GM12878 (cell line): ENCODE results near the gene DHX16. TPM values are rescaled to one million over a fixed set of nuclear protein-coding genes. Genes with fewer than 3 reads are reported as not detected.

ENCODE experiments used
- BCL11A ChIP-seq: IDR thresholded peaks from 2 replicates; pipeline ENCODE4 v1.6.1; 2011; ENCODE audit warnings: low read depth, low read length
- CHD1 ChIP-seq: IDR thresholded peaks from 2 replicates; pipeline ENCODE4 v1.6.1; 2012; ENCODE audit warnings: low read depth, low read length, improper control_type of control experiment
- CHD2 ChIP-seq: IDR thresholded peaks from 2 replicates; pipeline ENCODE4 v1.6.1; 2011; ENCODE audit warnings: low read depth, low read length, improper control_type of control experiment, borderline replicate concordance
- CHD4 ChIP-seq: fragments of 200-600 bp; sonication (generic); IDR thresholded peaks from 2 replicates; pipeline ENCODE4 v1.6.1; 2016; ENCODE audit warnings: mild to moderate bottlenecking
- CREB1 ChIP-seq: IDR thresholded peaks from 2 replicates; pipeline ENCODE4 v1.6.1; 2012; ENCODE audit warnings: low read depth, mild to moderate bottlenecking, inconsistent platforms
- GATAD2B ChIP-seq: fragments of 450-650 bp; conservative IDR thresholded peaks from 2 replicates; pipeline ENCODE4 v1.6.1; 2017; ENCODE audit warnings: low read depth, mild to moderate bottlenecking, moderate library complexity
- HCFC1 ChIP-seq: fragments of 150-350 bp; IDR thresholded peaks from 2 replicates; pipeline ENCODE4 v1.6.1; 2014; ENCODE audit warnings: low read length
- IKZF1 ChIP-seq: fragments of 450-650 bp; conservative IDR thresholded peaks from 2 replicates; pipeline ENCODE4 v1.6.1; 2017; ENCODE audit warnings: antibody characterized with exemption, mild to moderate bottlenecking
- IKZF2 ChIP-seq, 2 experiments: fragments of 450-650 bp; IDR thresholded peaks; 2 replicates each; pipeline ENCODE4 v1.6.1; 2017; ENCODE audit warnings: mild to moderate bottlenecking in 2 of 2, moderate library complexity in 2 of 2
- IRF4 ChIP-seq: IDR thresholded peaks from 2 replicates; pipeline ENCODE4 v1.6.1; 2011; ENCODE audit warnings: low read depth, low read length
- PAX5 ChIP-seq: IDR thresholded peaks from 2 replicates; pipeline ENCODE4 v1.6.1; 2011; ENCODE audit warnings: low read depth, low read length, borderline replicate concordance
- PAX8 ChIP-seq: fragments of 450-650 bp; IDR thresholded peaks from 2 replicates; pipeline ENCODE4 v1.6.1; 2017; ENCODE audit warnings: mild to moderate bottlenecking, moderate library complexity
- SMAD5 ChIP-seq: IDR thresholded peaks from 2 replicates; pipeline ENCODE4 v1.6.1; 2016; ENCODE audit warnings: antibody characterized with exemption, low read depth
- SMC3 ChIP-seq: IDR thresholded peaks from 2 replicates; pipeline ENCODE4 v1.6.1; 2011; ENCODE audit warnings: low read length, improper control_type of control experiment, borderline replicate concordance
- SREBF1 ChIP-seq: IDR thresholded peaks from 2 replicates; pipeline ENCODE4 v1.6.1; 2012; ENCODE audit warnings: mild to moderate bottlenecking, low read length
- TAF1 ChIP-seq: IDR thresholded peaks from 2 replicates; pipeline ENCODE4 v1.6.1; 2011; ENCODE audit warnings: mild to moderate bottlenecking, low read depth, low read length, borderline replicate concordance
- YY1 ChIP-seq: IDR thresholded peaks from 2 replicates; pipeline ENCODE4 v1.6.1; 2011; ENCODE audit warnings: low read depth, mild to moderate bottlenecking, low read length
- ZNF207 ChIP-seq: fragments of 450-650 bp; IDR thresholded peaks from 2 replicates; pipeline ENCODE4 v1.6.1; 2014; ENCODE audit warnings: antibody characterized with exemption, mild to moderate bottlenecking, borderline replicate concordance
- ZNF217 ChIP-seq: fragments of 450-650 bp; IDR thresholded peaks from 2 replicates; pipeline ENCODE4 v1.6.1; 2017; ENCODE audit warnings: antibody characterized with exemption, mild to moderate bottlenecking
- polyA plus RNA-seq, 11 experiments: library from polyadenylated mRNA; depleted of rRNA in 4 of 11; unstranded in 6 of 11; stranded (reverse) in 5 of 11; fragments of >200 nt; fragmentation: Nextera tagmentation in 4 of 11; fragmentation: Illumina TruSeq in 1 of 11; extraction: Ambion mirVana in 4 of 11; extraction: Trizol in 1 of 11; gene quantifications; 1 replicate in 1 of 11; 2 replicates in 10 of 11; pipeline versions ENCODE4 v1.2.1 to v1.2.3, GENCODE V29; 2011 to 2016; ENCODE audit warnings: inconsistent platforms in 2 of 11, missing spikeins in 2 of 11, low read depth in 1 of 11
- total RNA-seq, 4 experiments: library from RNA; depleted of rRNA in 3 of 4; stranded (reverse); fragments of >200 nt in 3 of 4; fragmentation: Illumina TruSeq in 1 of 4; extraction: Trizol in 1 of 4; gene quantifications; 2 replicates each; pipeline versions ENCODE4 v1.2.1 to v1.2.3, GENCODE V29; 2013 to 2021
- TF ChIP-seq, protein P1 (sequence below): fragments of 450-650 bp; IDR thresholded peaks from 2 replicates; pipeline ENCODE4 v1.6.1; 2016; ENCODE audit warnings: mild to moderate bottlenecking
- TF ChIP-seq, protein P2 (sequence below): IDR thresholded peaks from 2 replicates; pipeline ENCODE4 v1.6.1; 2012; ENCODE audit warnings: low read depth, low read length, improper control_type of control experiment
- TF ChIP-seq, protein P3 (sequence below): fragments of 450-650 bp; IDR thresholded peaks from 2 replicates; pipeline ENCODE4 v1.6.1; 2018; ENCODE audit warnings: mild to moderate bottlenecking, low read depth, moderate library complexity; ENCODE audit not compliant: partially characterized antibody
- TF ChIP-seq, protein P4 (sequence below): IDR thresholded peaks from 2 replicates; pipeline ENCODE4 v1.6.1; 2011; ENCODE audit warnings: mild to moderate bottlenecking, low read depth, low read length, moderate library complexity; ENCODE audit not compliant: insufficient replicate concordance
- TF ChIP-seq, protein P5 (sequence below): IDR thresholded peaks from 2 replicates; pipeline ENCODE4 v1.6.1; 2012; ENCODE audit warnings: low read depth, low read length, improper control_type of control experiment

Gene DHX16
- total and polyA plus RNA-seq, 10 of the 15 experiments (the other 5 are each of a cell fraction or from before 2014, with no cell fraction given) = 10.1 to 41.4 (median 38.3) TPM

DNA sequence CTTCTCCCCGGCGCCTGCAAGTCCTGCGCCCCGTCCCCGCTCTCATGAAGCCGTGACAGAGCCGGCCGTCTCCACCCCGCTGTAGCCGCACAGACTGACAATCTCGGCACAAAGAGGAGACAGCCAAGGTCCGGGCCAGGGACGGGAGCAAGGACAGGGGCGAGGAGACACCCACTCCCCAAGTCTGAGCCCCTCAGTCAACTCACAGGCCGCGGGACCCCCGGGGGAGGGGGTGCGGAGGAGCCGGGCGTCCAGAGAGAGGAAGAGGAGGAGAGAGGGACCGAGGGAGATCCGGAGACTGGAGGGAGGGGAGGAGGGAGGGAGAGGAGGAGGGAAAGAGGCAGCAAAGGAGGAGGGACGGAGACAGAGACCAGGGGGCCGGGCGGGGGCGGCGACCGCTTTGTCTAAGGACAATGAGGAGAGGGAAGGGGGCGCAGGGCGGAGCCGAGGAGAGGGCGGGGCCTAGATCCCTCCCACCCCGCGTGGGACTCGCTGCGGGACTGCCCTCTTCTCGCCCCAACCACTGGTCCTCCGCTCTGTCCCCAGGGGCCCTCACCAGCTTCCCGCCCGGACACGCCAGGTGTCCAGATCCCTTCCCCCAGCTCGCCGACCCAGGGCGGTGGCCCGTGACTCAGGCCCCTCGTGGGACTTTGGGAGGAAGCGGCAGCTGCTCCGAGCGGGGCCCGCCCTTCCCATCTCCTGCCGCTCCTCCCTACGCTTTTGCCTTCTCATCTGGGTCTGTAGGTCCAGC is 14.3 kb upstream of the DHX16 start (continued):
- TF ChIP-seq CHD2 (peak; percentile 92), TAF1 (no peak), SMC3 (no peak), BCL11A (peak; percentile 68; the same call in 1 of the 2 replicates), IRF4 (peak; percentile 46; the same call in 1 of the 2 replicates), HCFC1 (no peak), PAX8 (no peak), ZNF207 (no peak), GATAD2B (peak; percentile 96), YY1 (peak; percentile 20; the same call in 1 of the 2 replicates), CHD4 (no peak), IKZF2 (IDR thresholded peaks at IDR 0.05) (peak; percentile 94 to 97), ZNF217 (no peak; the same call in 1 of the 2 replicates), IKZF1 (peak; percentile 99), PAX5 (peak; percentile 98), SREBF1 (no peak), CREB1 (no peak), SMAD5 (no peak), CHD1 (no peak)
- TF ChIP-seq, protein P1, sequence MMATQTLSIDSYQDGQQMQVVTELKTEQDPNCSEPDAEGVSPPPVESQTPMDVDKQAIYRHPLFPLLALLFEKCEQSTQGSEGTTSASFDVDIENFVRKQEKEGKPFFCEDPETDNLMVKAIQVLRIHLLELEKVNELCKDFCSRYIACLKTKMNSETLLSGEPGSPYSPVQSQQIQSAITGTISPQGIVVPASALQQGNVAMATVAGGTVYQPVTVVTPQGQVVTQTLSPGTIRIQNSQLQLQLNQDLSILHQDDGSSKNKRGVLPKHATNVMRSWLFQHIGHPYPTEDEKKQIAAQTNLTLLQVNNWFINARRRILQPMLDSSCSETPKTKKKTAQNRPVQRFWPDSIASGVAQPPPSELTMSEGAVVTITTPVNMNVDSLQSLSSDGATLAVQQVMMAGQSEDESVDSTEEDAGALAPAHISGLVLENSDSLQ = peak; percentile 74
- TF ChIP-seq, protein P2, sequence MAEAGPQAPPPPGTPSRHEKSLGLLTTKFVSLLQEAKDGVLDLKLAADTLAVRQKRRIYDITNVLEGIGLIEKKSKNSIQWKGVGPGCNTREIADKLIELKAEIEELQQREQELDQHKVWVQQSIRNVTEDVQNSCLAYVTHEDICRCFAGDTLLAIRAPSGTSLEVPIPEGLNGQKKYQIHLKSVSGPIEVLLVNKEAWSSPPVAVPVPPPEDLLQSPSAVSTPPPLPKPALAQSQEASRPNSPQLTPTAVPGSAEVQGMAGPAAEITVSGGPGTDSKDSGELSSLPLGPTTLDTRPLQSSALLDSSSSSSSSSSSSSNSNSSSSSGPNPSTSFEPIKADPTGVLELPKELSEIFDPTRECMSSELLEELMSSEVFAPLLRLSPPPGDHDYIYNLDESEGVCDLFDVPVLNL = 0 out of 2 replicates have a peak, but pooled peaks have one; percentile 5
- TF ChIP-seq, protein P3, sequence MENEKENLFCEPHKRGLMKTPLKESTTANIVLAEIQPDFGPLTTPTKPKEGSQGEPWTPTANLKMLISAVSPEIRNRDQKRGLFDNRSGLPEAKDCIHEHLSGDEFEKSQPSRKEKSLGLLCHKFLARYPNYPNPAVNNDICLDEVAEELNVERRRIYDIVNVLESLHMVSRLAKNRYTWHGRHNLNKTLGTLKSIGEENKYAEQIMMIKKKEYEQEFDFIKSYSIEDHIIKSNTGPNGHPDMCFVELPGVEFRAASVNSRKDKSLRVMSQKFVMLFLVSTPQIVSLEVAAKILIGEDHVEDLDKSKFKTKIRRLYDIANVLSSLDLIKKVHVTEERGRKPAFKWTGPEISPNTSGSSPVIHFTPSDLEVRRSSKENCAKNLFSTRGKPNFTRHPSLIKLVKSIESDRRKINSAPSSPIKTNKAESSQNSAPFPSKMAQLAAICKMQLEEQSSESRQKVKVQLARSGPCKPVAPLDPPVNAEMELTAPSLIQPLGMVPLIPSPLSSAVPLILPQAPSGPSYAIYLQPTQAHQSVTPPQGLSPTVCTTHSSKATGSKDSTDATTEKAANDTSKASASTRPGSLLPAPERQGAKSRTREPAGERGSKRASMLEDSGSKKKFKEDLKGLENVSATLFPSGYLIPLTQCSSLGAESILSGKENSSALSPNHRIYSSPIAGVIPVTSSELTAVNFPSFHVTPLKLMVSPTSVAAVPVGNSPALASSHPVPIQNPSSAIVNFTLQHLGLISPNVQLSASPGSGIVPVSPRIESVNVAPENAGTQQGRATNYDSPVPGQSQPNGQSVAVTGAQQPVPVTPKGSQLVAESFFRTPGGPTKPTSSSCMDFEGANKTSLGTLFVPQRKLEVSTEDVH = no peak
- TF ChIP-seq, protein P4, sequence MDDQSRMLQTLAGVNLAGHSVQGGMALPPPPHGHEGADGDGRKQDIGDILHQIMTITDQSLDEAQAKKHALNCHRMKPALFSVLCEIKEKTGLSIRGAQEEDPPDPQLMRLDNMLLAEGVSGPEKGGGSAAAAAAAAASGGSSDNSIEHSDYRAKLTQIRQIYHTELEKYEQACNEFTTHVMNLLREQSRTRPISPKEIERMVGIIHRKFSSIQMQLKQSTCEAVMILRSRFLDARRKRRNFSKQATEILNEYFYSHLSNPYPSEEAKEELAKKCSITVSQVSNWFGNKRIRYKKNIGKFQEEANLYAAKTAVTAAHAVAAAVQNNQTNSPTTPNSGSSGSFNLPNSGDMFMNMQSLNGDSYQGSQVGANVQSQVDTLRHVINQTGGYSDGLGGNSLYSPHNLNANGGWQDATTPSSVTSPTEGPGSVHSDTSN = no peak
- TF ChIP-seq, protein P5, sequence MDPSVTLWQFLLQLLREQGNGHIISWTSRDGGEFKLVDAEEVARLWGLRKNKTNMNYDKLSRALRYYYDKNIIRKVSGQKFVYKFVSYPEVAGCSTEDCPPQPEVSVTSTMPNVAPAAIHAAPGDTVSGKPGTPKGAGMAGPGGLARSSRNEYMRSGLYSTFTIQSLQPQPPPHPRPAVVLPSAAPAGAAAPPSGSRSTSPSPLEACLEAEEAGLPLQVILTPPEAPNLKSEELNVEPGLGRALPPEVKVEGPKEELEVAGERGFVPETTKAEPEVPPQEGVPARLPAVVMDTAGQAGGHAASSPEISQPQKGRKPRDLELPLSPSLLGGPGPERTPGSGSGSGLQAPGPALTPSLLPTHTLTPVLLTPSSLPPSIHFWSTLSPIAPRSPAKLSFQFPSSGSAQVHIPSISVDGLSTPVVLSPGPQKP = no peak
